ENCODE results near the gene BANK1. TPM values are rescaled to one million over a fixed set of nuclear protein-coding genes. Genes with fewer than 3 reads are reported as not detected.

The BANK1 gene
- total and polyA plus RNA-seq, 10 of the 15 experiments (the other 5 are each of a cell fraction or from before 2014, with no cell fraction given): 0.13 to 2.1 (median 0.42) TPM

DNA sequence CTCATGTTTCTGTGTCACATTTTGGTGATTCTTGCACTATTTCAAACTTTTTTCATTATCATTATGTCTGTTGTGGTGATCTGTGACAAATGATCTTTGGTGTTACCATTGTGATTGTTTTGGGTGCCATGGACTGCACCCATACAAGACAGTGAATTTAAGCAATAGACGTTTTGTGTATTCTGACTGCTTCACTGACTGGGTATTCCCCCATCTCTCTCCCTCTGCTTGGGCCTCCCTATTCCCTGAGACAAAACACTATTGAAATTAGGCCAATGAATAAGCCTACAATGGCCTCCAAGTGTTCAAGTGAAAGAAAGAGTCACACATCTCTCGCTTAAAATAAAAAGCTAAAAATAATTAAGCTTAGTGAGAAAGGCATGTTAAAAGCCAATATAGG, 60.2 kb downstream of the BANK1 start:
- CTCF ChIA-PET: no interaction called here
- RAD21 ChIA-PET (ENCODE audit: unreplicated experiment): no interaction called here
- in situ Hi-C loops (cut with MboI) (no loop called here), intact Hi-C loops (cut with micrococcal nuclease; ENCODE audit: unreplicated experiment) (no loop called here)
- Histone ChIP-seq H2AFZ (ENCODE audit: control insufficient read depth, low read depth, low read length) (peak overlapping the region; percentile 24; the same call in 1 of the 2 replicates), H3K36me3 (ENCODE audit: control insufficient read depth in 2 of 2, insufficient read depth in 2 of 2, low read length in 1 of 2) (no peaks in the 10 kb centered on the region), H3K4me3 (no peak overlapping the region), H3K27ac (ENCODE audit: control insufficient read depth, insufficient read depth) (no peak overlapping the region), H4K20me1 (ENCODE audit: control insufficient read depth, insufficient read depth) (no peaks in the 10 kb centered on the region), H3K9me3 (replicated peaks; ENCODE audit: control insufficient read depth, insufficient read depth, low read length) (no peaks in the 10 kb centered on the region; the same call in 2 of the 3 replicates), H3K27me3 (replicated peaks in 1 of 2; ENCODE audit: control insufficient read depth in 2 of 2, insufficient read depth in 2 of 2, low read length in 1 of 2) (no peaks in the 10 kb centered on the region), H3K4me2 (ENCODE audit: control insufficient read depth, insufficient read depth) (no peak overlapping the region), H3K9ac (ENCODE audit: control insufficient read depth, insufficient read depth, low read length) (no peak overlapping the region), H3K4me1 (ENCODE audit: control insufficient read depth, insufficient read depth, low read length) (no peaks in the 10 kb centered on the region), H3K79me2 (ENCODE audit: control insufficient read depth, insufficient read depth, low read length) (no peaks in the 10 kb centered on the region)
- DNase-seq (ENCODE audit: low read depth, low spot score) (no peak), FAIRE-seq (no peak), ATAC-seq (peak; percentile 77)
- WGBS (ENCODE audit: insufficient coverage, insufficient replicate concordance, low lambda C conversion rate, missing lambda C conversion rate): 0% methylated on average over 2 of the region's 2 CpGs
- no TSS peak for BruUV-seq (replicated peaks)
- POLR2A ChIA-PET: no interaction called here
- TF ChIP-seq CBX5 (IDR thresholded peaks at IDR 0.05; ENCODE audit: low read depth) (peak; percentile 25; the same call in 1 of the 2 replicates), EZH2 (IDR thresholded peaks at IDR 0.05; ENCODE audit: borderline replicate concordance, control insufficient read depth, low read depth, low read length) (no peak), ETV6 (conservative IDR thresholded peaks at IDR 0.05 in 1 of 2, IDR thresholded peaks at IDR 0.05 in 1 of 2; ENCODE audit: borderline replicate concordance in 1 of 2, low read depth in 1 of 2) (no peak), ATF7 (IDR thresholded peaks at IDR 0.05; ENCODE audit: low read depth) (no peak), YY1 (IDR thresholded peaks at IDR 0.05; ENCODE audit: low read depth, low read length) (peak; percentile 16; the same call in 1 of the 2 replicates), TCF3 (IDR thresholded peaks at IDR 0.05; ENCODE audit: borderline replicate concordance, insufficient read depth, low read depth, low read length) (no peak), NFYA (IDR thresholded peaks at IDR 0.05; ENCODE audit: borderline replicate concordance, low read depth, low read length) (no peak), MTA3 (IDR thresholded peaks at IDR 0.05; ENCODE audit: borderline replicate concordance, low read length) (no peak)
- TF ChIP-seq, protein P1, sequence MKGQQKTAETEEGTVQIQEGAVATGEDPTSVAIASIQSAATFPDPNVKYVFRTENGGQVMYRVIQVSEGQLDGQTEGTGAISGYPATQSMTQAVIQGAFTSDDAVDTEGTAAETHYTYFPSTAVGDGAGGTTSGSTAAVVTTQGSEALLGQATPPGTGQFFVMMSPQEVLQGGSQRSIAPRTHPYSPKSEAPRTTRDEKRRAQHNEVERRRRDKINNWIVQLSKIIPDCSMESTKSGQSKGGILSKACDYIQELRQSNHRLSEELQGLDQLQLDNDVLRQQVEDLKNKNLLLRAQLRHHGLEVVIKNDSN (IDR thresholded peaks at IDR 0.05; ENCODE audit: borderline replicate concordance, extremely low read length, insufficient read depth, low read depth, low read length): no peak
- SMC1A ChIA-PET (ENCODE audit: uncharacterized antibody, unreplicated experiment): interaction anchor here (1.3 kb wide), 1 partner anchor 37 kb away, joined by 3 read pairs; no protein-coding TSS in a partner anchor

All from GM12878 (cell line).